Mesenchymal stem cell (in vitro differentiated cells and primary cell): Measurements from ENCODE around the gene KDM8.

ENCODE experiments used
- DNase-seq: peaks from one replicate; pipeline ENCODE4 v3.0.0-alpha.2; 2013
- H2AFZ ChIP-seq: one replicate; pipeline ENCODE4 v1.6.1; 2013; ENCODE audit warnings: low read depth, mild to moderate bottlenecking, control low read depth, inconsistent platforms, low read length, moderate library complexity
- H2AK5ac ChIP-seq: 2 replicates; pipeline ENCODE4 v1.6.1; 2013; ENCODE audit warnings: low read length, moderate library complexity, mild to moderate bottlenecking, inconsistent platforms; ENCODE audit not compliant: severe bottlenecking
- H2BK120ac ChIP-seq: one replicate; pipeline ENCODE4 v1.6.1; 2013; ENCODE audit warnings: low read depth, mild to moderate bottlenecking, inconsistent platforms, low read length, moderate library complexity
- H2BK12ac ChIP-seq, 2 experiments: one replicate each; pipeline ENCODE4 v1.6.1; 2013; ENCODE audit warnings: inconsistent platforms in 2 of 2, low read length in 2 of 2, mild to moderate bottlenecking in 2 of 2, moderate library complexity in 2 of 2, control low read depth in 1 of 2
- H2BK15ac ChIP-seq: one replicate; pipeline ENCODE4 v1.6.1; 2013; ENCODE audit warnings: mild to moderate bottlenecking, low read depth, inconsistent platforms; ENCODE audit not compliant: poor library complexity, severe bottlenecking
- H2BK5ac ChIP-seq: 2 replicates; pipeline ENCODE4 v1.6.1; 2013; ENCODE audit warnings: low read depth, mild to moderate bottlenecking, low read length, control low read depth, inconsistent platforms; ENCODE audit not compliant: poor library complexity, severe bottlenecking
- H3K14ac ChIP-seq, 2 experiments: one replicate each; pipeline ENCODE4 v1.6.1; 2013; ENCODE audit warnings: inconsistent platforms in 2 of 2, low read length in 2 of 2, control low read depth in 1 of 2, mild to moderate bottlenecking in 1 of 2, moderate library complexity in 1 of 2
- H3K18ac ChIP-seq, 2 experiments: one replicate each; pipeline ENCODE4 v1.6.1; 2013; ENCODE audit warnings: inconsistent platforms in 2 of 2, low read length in 2 of 2, control low read depth in 1 of 2, low read depth in 1 of 2, mild to moderate bottlenecking in 1 of 2
- H3K23ac ChIP-seq, 2 experiments: one replicate each; pipeline ENCODE4 v1.6.1; 2013; ENCODE audit warnings: inconsistent platforms in 2 of 2, low read length in 2 of 2, mild to moderate bottlenecking in 2 of 2, moderate library complexity in 2 of 2, control low read depth in 1 of 2
- H3K27ac ChIP-seq: 2 replicates; pipeline ENCODE4 v1.5.1; 2013; ENCODE audit warnings: mild to moderate bottlenecking, moderate library complexity, low read length, control low read depth, inconsistent platforms; ENCODE audit not compliant: poor library complexity, severe bottlenecking
- H3K27me3 ChIP-seq, 2 experiments: 2 replicates each; pipeline versions ENCODE4 v1.6.1 to v1.7.0; 2013; ENCODE audit warnings: low read length in 2 of 2, mild to moderate bottlenecking in 2 of 2, moderate library complexity in 2 of 2, control low read depth in 1 of 2, inconsistent platforms in 1 of 2; ENCODE audit not compliant: control insufficient read depth in 1 of 2, insufficient read depth in 1 of 2
- H3K36me3 ChIP-seq, 2 experiments: 2 replicates each; pipeline versions ENCODE4 v1.6.1 to v1.7.0; 2013; ENCODE audit warnings: low read length in 2 of 2, control low read depth in 1 of 2, inconsistent platforms in 1 of 2, low read depth in 1 of 2, mild to moderate bottlenecking in 1 of 2; ENCODE audit not compliant: insufficient read depth in 2 of 2, control insufficient read depth in 1 of 2
- H3K4ac ChIP-seq, 2 experiments: one replicate each; pipeline ENCODE4 v1.6.1; 2013; ENCODE audit warnings: inconsistent platforms in 2 of 2, low read length in 2 of 2, mild to moderate bottlenecking in 2 of 2, moderate library complexity in 2 of 2, control low read depth in 1 of 2, low read depth in 1 of 2
- H3K4me1 ChIP-seq: 2 replicates; pipeline ENCODE4 v1.6.1; 2013; ENCODE audit warnings: low read depth, low read length, control low read depth; ENCODE audit not compliant: control insufficient read depth, insufficient read depth
- H3K4me2 ChIP-seq: 2 replicates; pipeline ENCODE4 v1.6.1; 2013; ENCODE audit warnings: low read length, mild to moderate bottlenecking, inconsistent platforms; ENCODE audit not compliant: poor library complexity, severe bottlenecking
- H3K4me3 ChIP-seq, 2 experiments: 2 replicates each; pipeline versions ENCODE4 v1.5.1 to v1.7.0; 2013; ENCODE audit warnings: low read length in 2 of 2, mild to moderate bottlenecking in 2 of 2, control low read depth in 1 of 2, low read depth in 1 of 2; ENCODE audit not compliant: insufficient read depth in 1 of 2
- H3K79me1 ChIP-seq: replicated peaks from 2 replicates; pipeline ENCODE4 v1.6.1; 2013; ENCODE audit warnings: mild to moderate bottlenecking, control low read depth, low read length, inconsistent platforms; ENCODE audit not compliant: poor library complexity, severe bottlenecking
- H3K9ac ChIP-seq: 2 replicates; pipeline ENCODE4 v1.7.0; 2013; ENCODE audit warnings: mild to moderate bottlenecking, low read length, moderate library complexity
- H3K9me3 ChIP-seq: 2 replicates; pipeline ENCODE4 v1.7.0; 2013; ENCODE audit warnings: mild to moderate bottlenecking, low read length; ENCODE audit not compliant: control insufficient read depth
- H4K8ac ChIP-seq: one replicate; pipeline ENCODE4 v1.6.1; 2013; ENCODE audit warnings: inconsistent platforms, mild to moderate bottlenecking, low read length, moderate library complexity
- H4K91ac ChIP-seq: one replicate; pipeline ENCODE4 v1.6.1; 2013; ENCODE audit warnings: mild to moderate bottlenecking, low read length, inconsistent platforms
- WGBS: methylation state at CpG from one replicate; pipeline ENCODE4 v1.1.7; 2013; ENCODE audit warnings: mixed read lengths; 5-methylcytosine and 5-hydroxymethylcytosine counted together

The KDM8 gene

GRCh38 chr16:27164352-27164751 is 39.0 kb upstream of the KDM8 start:
- Histone ChIP-seq H3K9me3 (peaks cover 6% of the 10 kb centered on the region), H3K14ac (no peak overlapping the region), H3K9ac (peak overlapping the region; percentile 30), H3K27me3 (no peaks in the 10 kb centered on the region), H3K36me3 (no peaks in the 10 kb centered on the region), H2BK5ac (no peak overlapping the region), H3K27ac (no peak overlapping the region), H4K8ac (no peak overlapping the region), H3K4me1 (peaks cover 2% of the 10 kb centered on the region), H3K4ac (no peak overlapping the region), H4K91ac (no peak overlapping the region), H3K4me3 (no peak overlapping the region), H2BK15ac (no peak overlapping the region), H3K4me2 (no peak overlapping the region), H2BK12ac (no peak overlapping the region), H2BK120ac (no peak overlapping the region), H3K79me1 (no peaks in the 10 kb centered on the region), H2AK5ac (no peak overlapping the region), H2AFZ (no peak overlapping the region), H3K18ac (no peak overlapping the region), H3K23ac (no peak overlapping the region)
- no peak for DNase-seq

GRCh38 chr16:27165576-27165975 is 37.8 kb upstream of the KDM8 start:
- Histone ChIP-seq H2AK5ac (no peak overlapping the region), H3K27me3 (no peaks in the 10 kb centered on the region), H3K36me3 (no peaks in the 10 kb centered on the region), H3K4me1 (peaks cover 2% of the 10 kb centered on the region), H3K27ac (no peak overlapping the region), H3K9ac (no peak overlapping the region), H2BK120ac (no peak overlapping the region), H2AFZ (no peak overlapping the region), H3K14ac (no peak overlapping the region), H3K18ac (no peak overlapping the region), H3K4me2 (no peak overlapping the region), H2BK12ac (no peak overlapping the region), H2BK5ac (no peak overlapping the region), H3K23ac (no peak overlapping the region), H3K4me3 (no peak overlapping the region), H3K9me3 (peaks cover 6% of the 10 kb centered on the region), H3K4ac (no peak overlapping the region), H3K79me1 (no peaks in the 10 kb centered on the region), H2BK15ac (no peak overlapping the region), H4K8ac (no peak overlapping the region), H4K91ac (no peak overlapping the region)
- DNase-seq, result no peak
- WGBS, result 68% methylated on average over 3 of the region's 3 CpGs

GRCh38 chr16:27168790-27169189 is 34.5 kb upstream of the KDM8 start:
- Histone ChIP-seq H3K27ac (no peak overlapping the region), H3K36me3 (no peaks in the 10 kb centered on the region), H4K91ac (no peak overlapping the region), H2BK5ac (no peak overlapping the region), H2BK12ac (no peak overlapping the region), H3K4ac (no peak overlapping the region), H2AFZ (no peak overlapping the region), H3K79me1 (no peaks in the 10 kb centered on the region), H4K8ac (no peak overlapping the region), H3K14ac (no peak overlapping the region), H3K18ac (no peak overlapping the region), H3K4me2 (no peak overlapping the region), H2BK15ac (no peak overlapping the region), H3K27me3 (no peaks in the 10 kb centered on the region), H3K9ac (no peak overlapping the region), H3K23ac (no peak overlapping the region), H2AK5ac (no peak overlapping the region), H3K9me3 (peaks cover 5% of the 10 kb centered on the region), H3K4me3 (no peak overlapping the region), H2BK120ac (no peak overlapping the region), H3K4me1 (peaks cover 2% of the 10 kb centered on the region)
- no peak for DNase-seq
- whole genome bisulfite sequencing, result 91% methylated on average over 6 of the region's 8 CpGs

- peaks cover 5% of the 10 kb centered on the region for H3K9me3 ChIP-seq
- no peak overlapping the region for H3K27ac ChIP-seq
- H3K27me3 ChIP-seq, result no peaks in the 10 kb centered on the region
- no peak overlapping the region for H4K8ac ChIP-seq
- no peak overlapping the region for H2BK5ac ChIP-seq
- H3K4ac ChIP-seq, result no peak overlapping the region
- H2AFZ ChIP-seq, result no peak overlapping the region
- no peaks in the 10 kb centered on the region for H3K36me3 ChIP-seq
- H3K14ac ChIP-seq, result no peak overlapping the region
- no peak overlapping the region for H2BK12ac ChIP-seq
- peak; percentile 94 for DNase-seq
- peaks cover 2% of the 10 kb centered on the region for H3K4me1 ChIP-seq
- no peak overlapping the region for H3K4me3 ChIP-seq
- H3K18ac ChIP-seq, result no peak overlapping the region
- H2AK5ac ChIP-seq, result no peak overlapping the region
- H3K4me2 ChIP-seq, result no peak overlapping the region
- no peak overlapping the region for H3K23ac ChIP-seq
- WGBS, result 51% methylated on average over 5 of the region's 6 CpGs
- H3K79me1 ChIP-seq, result no peaks in the 10 kb centered on the region
- no peak overlapping the region for H2BK15ac ChIP-seq
- H2BK120ac ChIP-seq, result no peak overlapping the region
- no peak overlapping the region for H3K9ac ChIP-seq
- H4K91ac ChIP-seq, result no peak overlapping the region
These were observed 33.7 kb upstream of the KDM8 start for GRCh38 chr16:27169511-27170071.
